Panc1 (cell line): ENCODE results near the gene LRRC3B. TPM values are rescaled to one million over a fixed set of nuclear protein-coding genes. Genes with fewer than 3 reads are reported as not detected.

Experiments
- ATAC-seq: fragments of 200-7000 bp; cut with Tn5 transposase; 2 replicates; pipeline ENCODE4 v1.9.1; 2020; ENCODE audit warnings: mild to moderate bottlenecking, moderate library complexity
- BruUV-seq: library from RNA; stranded (reverse); fragments of 400-500 nt; replicated peaks from 2 replicates; lab custom pipeline; 2021; lab: Mats Ljungman, UMichigan
- CTCF ChIA-PET: fragments of 300-600 bp; sonication (Branson Sonifier 250); formaldehyde crosslinking; loops from one replicate; lab custom pipeline; 2022; ENCODE audit warnings: antibody characterized with exemption; lab: Charles Lee
- POLR2A ChIA-PET: fragments of 300-600 bp; sonication (Branson Sonifier 250); formaldehyde crosslinking; loops from one replicate; lab custom pipeline; 2022; ENCODE audit warnings: antibody characterized with exemption; lab: Charles Lee
- DNase-seq: peaks from one replicate; pipeline ENCODE4 v3.0.0-alpha.2; 2010; ENCODE audit warnings: low read depth, low spot score
- H3K27ac ChIP-seq: 2 replicates; pipeline ENCODE4 v1.5.1; 2011; ENCODE audit warnings: mild to moderate bottlenecking, low read length, inconsistent platforms
- H3K27me3 ChIP-seq: fragments of 200-500 bp; sonication (Bioruptor generic); 2 replicates; pipeline ENCODE4 v1.6.0; 2014; ENCODE audit warnings: low read length, inconsistent platforms; ENCODE audit not compliant: control insufficient read depth, insufficient read depth
- H3K36me3 ChIP-seq: fragments of 200-500 bp; sonication (Bioruptor generic); 2 replicates; pipeline ENCODE4 v1.5.1; 2014; ENCODE audit warnings: inconsistent platforms, mild to moderate bottlenecking, low read length, moderate library complexity; ENCODE audit not compliant: control insufficient read depth, insufficient read depth
- H3K4me1 ChIP-seq: 2 replicates; pipeline ENCODE4 v1.5.1; 2011; ENCODE audit warnings: inconsistent platforms, mild to moderate bottlenecking, low read length, moderate library complexity; ENCODE audit not compliant: control insufficient read depth, insufficient read depth
- H3K4me3 ChIP-seq, 2 experiments: 2 replicates each; pipeline ENCODE4 v1.5.1; 2011 to 2012; ENCODE audit warnings: low read depth in 2 of 2, low read length in 2 of 2, mild to moderate bottlenecking in 2 of 2, inconsistent platforms in 1 of 2, moderate library complexity in 1 of 2
- H3K9me3 ChIP-seq: fragments of 200-500 bp; sonication (Bioruptor generic); 2 replicates; pipeline ENCODE4 v1.5.1; 2014; ENCODE audit warnings: low read depth, mild to moderate bottlenecking, inconsistent platforms, low read length, moderate library complexity; ENCODE audit not compliant: control insufficient read depth, insufficient read depth
- CTCF ChIP-seq: fragments of 450-650 bp; IDR thresholded peaks from 2 replicates; pipeline ENCODE4 v1.5.1; 2017; ENCODE audit warnings: mild to moderate bottlenecking
- POLR2AphosphoS5 ChIP-seq: IDR thresholded peaks from 2 replicates; pipeline ENCODE4 v1.6.1; 2012; ENCODE audit warnings: mild to moderate bottlenecking, low read depth, low read length, moderate library complexity
- REST ChIP-seq, 2 experiments: IDR thresholded peaks; 2 replicates each; pipeline ENCODE4 v1.6.1; 2011 to 2012; ENCODE audit warnings: low read depth in 2 of 2, control low read depth in 1 of 2, low read length in 1 of 2, mild to moderate bottlenecking in 1 of 2, moderate library complexity in 1 of 2; ENCODE audit not compliant: insufficient read depth in 1 of 2
- SIN3A ChIP-seq: IDR thresholded peaks from 2 replicates; pipeline ENCODE4 v1.6.1; 2012; ENCODE audit warnings: low read depth, mild to moderate bottlenecking, low read length, moderate library complexity, borderline replicate concordance; ENCODE audit not compliant: insufficient read depth
- TCF7L2 ChIP-seq: IDR thresholded peaks from 2 replicates; pipeline ENCODE4 v1.6.1; 2011; ENCODE audit warnings: mild to moderate bottlenecking, low read depth, low read length, inconsistent platforms
- in situ Hi-C: cut with HindIII; loops from 2 replicates; pipeline ENCODE4 v1.10.0; 2016; ENCODE audit warnings: low sequenced_read_pairs, low pct_unique_long_range_greater_than_20kb
- intact Hi-C: fragments of 100-400 bp; cut with micrococcal nuclease; formaldehyde crosslinking; loops from one replicate; pipeline ENCODE4 v1.10.0; 2022; ENCODE audit not compliant: unreplicated experiment
- total RNA-seq: library from RNA; stranded (reverse); gene quantifications from one replicate; pipeline ENCODE4 v1.2.1, GENCODE V29; 2021; ENCODE audit not compliant: unreplicated experiment

Gene LRRC3B
- total RNA-seq, 1 experiment from 2014 or later: not detected

- in situ Hi-C loops: no loop called here
- no peaks in the 10 kb centered on the region for H3K4me1 ChIP-seq
- no peak overlapping the region for H3K27ac ChIP-seq
- no peak for ATAC-seq
- ChIA-PET POLR2A (no interaction called here), CTCF (no interaction called here)
- H3K4me3 ChIP-seq: no peak overlapping the region
- H3K9me3 ChIP-seq: no peaks in the 10 kb centered on the region
- BruUV-seq: no TSS peak
- no peak for DNase-seq
- TF ChIP-seq SIN3A (no peak), REST (IDR thresholded peaks at IDR 0.05; ENCODE audit: insufficient read depth in 1 of 2, low read depth in 2 of 2, low read length in 1 of 2) (no peak), POLR2AphosphoS5 (no peak), TCF7L2 (no peak), CTCF (no peak)
- intact Hi-C loops: no loop called here
- no peaks in the 10 kb centered on the region for H3K27me3 ChIP-seq
- H3K36me3 ChIP-seq: no peaks in the 10 kb centered on the region
Observed at GRCh38 chr3:26588931-26589330, 33.6 kb upstream of the LRRC3B start.

GRCh38 chr3:26589678-26590077, 32.9 kb upstream of the LRRC3B start:
- Histone ChIP-seq H3K27ac (no peak overlapping the region), H3K9me3 (no peaks in the 10 kb centered on the region), H3K36me3 (no peaks in the 10 kb centered on the region), H3K27me3 (no peaks in the 10 kb centered on the region), H3K4me1 (no peaks in the 10 kb centered on the region), H3K4me3 (no peak overlapping the region)
- BruUV-seq: no TSS peak
- TF ChIP-seq CTCF: no peak
- no peak for TF ChIP-seq TCF7L2
- no peak for TF ChIP-seq POLR2AphosphoS5
- TF ChIP-seq REST (IDR thresholded peaks at IDR 0.05; ENCODE audit: insufficient read depth in 1 of 2, low read depth in 2 of 2, low read length in 1 of 2): no peak
- TF ChIP-seq SIN3A: no peak
- POLR2A ChIA-PET: no interaction called here
- intact Hi-C loops: no loop called here
- DNase-seq (no peak), ATAC-seq (no peak)
- CTCF ChIA-PET: no interaction called here
- in situ Hi-C loops: no loop called here
